Medulla oblongata (tissue), 1 donor: ENCODE results near the gene ESYT1.

Source experiments
- DNase-seq: peaks from one replicate; pipeline ENCODE4 v3.0.0-alpha.2; 2015; ENCODE audit errors: extremely low spot score

ESYT1 gene

GRCh38 chr12:56126732-56127239, 1.3 kb upstream of the ESYT1 start:
- peak; percentile 48 for DNase-seq

- DNase-seq: no peak
Observed at GRCh38 chr12:56127485-56127887, 581 bp upstream of the ESYT1 start.

GRCh38 chr12:56128670-56129205, 671 bp downstream of the ESYT1 start:
- no peak for DNase-seq

GRCh38 chr12:56129206-56129941, 1.3 kb downstream of the ESYT1 start:
- DNase-seq: no peak

GRCh38 chr12:56129942-56130495, 2.0 kb downstream of the ESYT1 start:
- no peak for DNase-seq

GRCh38 chr12:56130876-56131275, 2.8 kb downstream of the ESYT1 start:
- DNase-seq: no peak

- DNase-seq: no peak
Observed at GRCh38 chr12:56134897-56135296, 6.8 kb downstream of the ESYT1 start.

- no peak for DNase-seq
Observed at GRCh38 chr12:56137853-56138571, 9.9 kb downstream of the ESYT1 start.

GRCh38 chr12:56141946-56142784, 14.1 kb downstream of the ESYT1 start:
- no peak for DNase-seq

GRCh38 chr12:56143217-56143616, 15.2 kb downstream of the ESYT1 start:
- no peak for DNase-seq

- DNase-seq: no peak
Observed at GRCh38 chr12:56143870-56144269, 15.8 kb downstream of the ESYT1 start.

- no peak for DNase-seq
Observed at GRCh38 chr12:56145217-56145616, 17.1 kb downstream of the ESYT1 start.

- no peak for DNase-seq
Observed at GRCh38 chr12:56146492-56147460, 18.7 kb downstream of the ESYT1 start.

- no peak for DNase-seq
Observed at GRCh38 chr12:56150563-56150962, 22.5 kb downstream of the ESYT1 start.

- no peak for DNase-seq
Observed at GRCh38 chr12:56151672-56152131, 23.6 kb downstream of the ESYT1 start.

- peak; percentile 92 for DNase-seq
Observed at GRCh38 chr12:56152132-56152755, 24.2 kb downstream of the ESYT1 start, which contains the start of gene MYL6B. MYL6B (plus strand) TSS chr12:56152587; CDS start chr12:56153919, 1,332 bp downstream.

GRCh38 chr12:56152756-56153677, 24.9 kb downstream of the ESYT1 start:
- DNase-seq: no peak

GRCh38 chr12:56153678-56154065, 25.6 kb downstream of the ESYT1 start:
- no peak for DNase-seq
